ENCODE results near the gene MTHFS.
"Not testable (repeated sequence)": the region's sequence is repeated elsewhere in the genome, so short reads cannot be mapped to it uniquely, and the experiment has no call there.

The MTHFS gene

DNA sequence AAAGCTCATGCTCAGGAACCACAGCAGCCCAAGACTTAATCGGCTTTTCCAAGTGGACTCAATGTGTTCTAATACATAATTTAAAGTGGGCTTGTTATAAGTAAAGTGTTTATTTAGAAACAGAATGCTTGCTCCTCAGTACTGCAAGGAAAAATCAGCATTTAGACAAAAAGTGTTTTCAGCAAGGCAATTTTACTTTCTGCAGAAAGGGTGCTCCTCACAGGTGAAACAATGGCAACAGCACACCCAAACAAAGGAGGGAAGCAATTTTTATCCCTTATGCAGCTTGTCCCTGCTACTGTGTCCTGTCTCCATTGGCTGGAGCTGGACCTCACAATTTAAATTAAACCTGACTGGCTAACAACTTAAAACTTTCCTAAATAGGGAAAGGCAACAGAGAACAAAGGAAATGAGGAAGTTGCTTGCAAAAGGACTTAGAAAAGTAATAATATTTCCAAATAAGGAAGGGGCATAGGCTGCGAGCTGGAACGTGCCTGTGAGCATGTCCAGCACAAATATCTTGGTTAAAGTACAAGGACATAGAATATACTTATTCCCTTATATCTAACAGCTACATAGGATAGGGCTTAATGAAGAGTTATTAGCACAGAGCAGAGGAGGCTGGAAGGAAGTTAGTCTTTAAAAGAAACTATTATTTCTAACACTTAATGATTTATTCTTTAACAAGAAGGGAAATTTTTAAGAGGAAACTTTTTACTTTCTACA, 19.1 kb upstream of the MTHFS start:
- not testable (repeated sequence) for DNase-seq (ENCODE audit: low read depth in 2 of 2)

DNA sequence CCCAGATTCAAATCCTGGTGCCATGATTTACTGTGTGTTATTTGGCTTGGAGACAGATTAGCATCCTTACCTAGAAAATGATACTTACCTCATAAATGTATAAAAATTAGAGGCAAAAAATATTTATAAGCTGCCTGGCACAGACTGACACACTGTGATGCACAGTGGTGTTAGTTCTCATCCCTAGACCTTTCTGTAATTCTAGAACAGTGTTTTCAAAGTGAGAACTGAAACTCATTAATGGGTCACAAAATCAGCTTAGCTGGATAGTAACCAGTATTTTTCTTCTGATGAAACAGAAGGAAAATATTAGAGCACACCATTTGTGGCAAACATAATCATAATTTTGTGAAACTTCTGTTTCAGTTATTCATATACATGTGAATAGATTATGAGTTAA, 17.9 kb upstream of the MTHFS start:
- no peak for DNase-seq (ENCODE audit: low read depth in 2 of 2)

DNA sequence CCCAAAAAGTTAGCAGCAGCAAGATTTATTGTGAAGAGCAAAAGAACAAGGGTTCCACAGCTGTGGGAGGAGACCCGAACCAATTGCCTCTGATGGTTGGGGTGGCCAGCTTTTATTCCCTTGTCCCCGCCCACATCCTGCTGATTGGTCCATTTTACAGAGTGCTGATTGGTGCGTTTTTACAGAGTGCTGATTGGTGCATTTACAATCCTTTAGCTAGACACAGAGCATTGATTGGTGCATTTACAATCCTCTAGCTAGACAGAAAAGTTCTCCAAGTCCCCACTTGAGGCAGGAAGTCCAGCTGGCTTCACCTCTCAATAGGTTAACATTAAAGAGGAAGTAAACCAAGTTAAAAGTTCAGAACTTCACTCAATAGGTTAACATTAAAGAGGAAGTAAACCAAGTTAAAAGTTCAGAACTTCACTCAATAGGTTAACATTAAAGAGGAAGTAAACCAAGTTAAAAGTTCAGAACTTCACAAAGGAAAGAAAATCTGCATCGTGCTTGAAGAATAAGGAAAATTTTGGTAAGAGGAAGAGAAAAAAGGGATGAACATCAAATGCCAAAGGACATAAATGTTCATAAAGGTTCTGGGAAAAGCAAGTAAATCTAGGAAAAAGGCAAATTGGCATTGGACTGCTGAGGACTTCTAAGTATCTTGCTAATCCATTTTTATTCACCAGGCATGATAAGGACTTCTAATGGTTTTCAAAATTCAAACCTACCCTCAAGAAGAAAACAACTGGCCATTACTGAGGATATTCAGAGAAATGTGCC, 12.9 kb upstream of the MTHFS start:
- not testable (repeated sequence) for DNase-seq (ENCODE audit: low read depth in 2 of 2)

- DNase-seq (ENCODE audit: low read depth in 2 of 2) = no peak
Observed at GRCh38 chr15:79904271-79904670, 7.5 kb upstream of the MTHFS start.

GRCh38 chr15:79903626-79904025, 6.8 kb upstream of the MTHFS start:
- DNase-seq (ENCODE audit: low read depth in 2 of 2) = no peak

DNA sequence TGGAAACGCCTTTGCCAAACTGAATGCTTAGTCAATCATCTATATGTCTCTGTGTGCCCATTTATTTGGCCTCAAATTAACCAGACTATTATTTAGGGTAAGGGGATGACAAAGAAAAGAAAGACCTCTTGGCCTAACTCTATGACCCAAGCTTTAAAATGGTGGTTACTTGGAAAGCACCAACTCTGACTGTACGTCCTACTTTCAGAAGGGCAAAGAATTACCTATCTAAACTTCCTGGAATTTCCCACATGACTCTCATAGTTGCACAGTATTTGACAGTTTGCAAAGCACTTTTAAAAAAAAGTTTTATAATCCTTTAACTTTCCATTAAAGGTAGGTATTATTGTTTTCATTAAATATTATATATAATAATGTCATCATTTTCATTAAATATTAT, 6.3 kb upstream of the MTHFS start:
- DNase-seq (ENCODE audit: low read depth in 2 of 2) = no peak

DNA sequence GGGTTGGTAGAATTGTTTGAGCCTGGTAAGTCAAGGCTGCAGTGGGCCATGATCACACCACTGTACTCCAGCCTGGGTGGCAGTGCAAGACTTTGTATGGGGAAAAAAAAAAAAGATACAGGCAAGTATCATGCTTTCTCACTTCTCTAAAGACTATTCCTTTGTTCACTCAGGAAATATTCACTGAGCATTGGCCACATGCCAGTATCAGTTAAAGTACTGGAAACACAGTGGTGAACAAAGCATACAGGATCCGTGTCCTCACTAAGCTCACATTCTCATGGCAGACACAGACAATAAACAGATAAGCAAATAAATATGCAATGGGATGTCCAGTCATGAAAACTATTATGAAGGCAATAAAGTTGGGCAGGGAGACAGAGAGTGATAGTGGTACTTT, 5.1 kb upstream of the MTHFS start:
- no peak for DNase-seq (ENCODE audit: low read depth in 2 of 2)

GRCh38 chr15:79900818-79901378, 4.1 kb upstream of the MTHFS start:
- DNase-seq (ENCODE audit: low read depth in 2 of 2) = not testable (repeated sequence)

DNA sequence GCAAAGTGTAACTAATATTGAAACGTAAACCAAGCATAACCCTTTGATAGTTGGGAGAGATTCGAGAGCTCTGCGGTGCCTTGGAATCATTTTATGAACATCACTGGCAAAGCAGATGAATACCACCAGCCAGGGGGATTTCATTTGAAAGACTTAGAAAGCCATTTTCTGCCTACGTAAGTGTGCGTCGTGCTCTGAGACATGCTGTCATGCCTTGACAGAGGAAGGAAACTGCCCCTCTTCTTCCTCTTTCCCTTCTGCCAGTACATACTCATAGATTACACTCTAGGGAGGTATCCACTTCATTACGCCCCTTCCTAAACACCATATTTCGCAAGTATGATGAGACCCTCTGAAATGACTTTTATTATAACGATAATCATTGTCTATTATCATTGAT, 3.3 kb upstream of the MTHFS start:
- no peak for DNase-seq (ENCODE audit: low read depth in 2 of 2)

- DNase-seq (ENCODE audit: low read depth in 2 of 2) = not testable (repeated sequence)
Observed at GRCh38 chr15:79898786-79899185, 2.0 kb upstream of the MTHFS start.

DNA sequence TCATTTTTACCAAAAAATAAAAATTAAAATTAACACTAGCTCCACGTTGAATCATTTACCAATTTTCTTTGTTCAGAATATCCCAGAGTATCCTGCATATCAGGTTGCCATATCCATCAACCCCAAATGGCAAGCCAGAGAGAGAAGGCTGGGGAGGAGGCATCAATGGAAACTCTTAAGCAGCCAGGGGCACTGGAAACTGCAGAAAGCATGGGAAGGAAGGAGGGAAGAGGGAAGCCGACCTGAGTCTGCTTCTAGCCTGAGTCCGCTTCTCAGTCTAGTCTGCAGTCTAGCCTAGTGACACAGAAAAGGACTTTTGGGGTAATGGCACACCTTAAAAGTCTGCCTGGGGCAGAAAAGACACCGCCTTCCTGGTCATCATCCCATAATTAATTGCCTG, 1.6 kb upstream of the MTHFS start:
- no peak for DNase-seq (ENCODE audit: low read depth in 2 of 2)

GRCh38 chr15:79897701-79898113, 893 bp upstream of the MTHFS start:
- DNase-seq (ENCODE audit: low read depth in 2 of 2) = no peak

GRCh38 chr15:79897380-79897678, 515 bp upstream of the MTHFS start:
- DNase-seq (ENCODE audit: low read depth in 2 of 2) = no peak

DNA sequence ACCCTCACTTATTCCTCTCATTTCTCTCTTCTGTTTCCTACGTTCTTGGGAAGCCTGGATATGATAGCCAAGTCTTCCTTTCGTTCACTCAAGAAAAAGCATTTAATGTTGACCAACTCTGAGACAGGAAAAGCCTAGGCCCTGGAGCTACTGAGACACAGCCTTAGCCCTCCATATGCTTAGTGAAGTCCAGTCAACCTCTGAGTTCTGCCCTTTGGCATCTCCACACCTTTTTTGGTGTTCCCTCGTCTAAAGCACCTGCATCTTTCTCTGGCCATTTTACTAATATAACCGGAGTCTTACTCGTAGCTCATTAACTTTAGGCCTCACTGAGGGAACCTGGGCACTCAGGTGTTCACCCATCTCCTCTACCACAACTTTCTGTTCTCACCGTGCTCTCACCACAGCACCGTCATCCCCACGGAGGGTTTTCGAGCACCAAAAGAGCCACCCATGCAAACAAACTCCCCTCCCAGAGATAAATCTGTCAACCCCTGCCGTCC, 632 bp downstream of the MTHFS start:
- no peak for DNase-seq (ENCODE audit: low read depth in 2 of 2)

- DNase-seq (ENCODE audit: low read depth in 2 of 2) = no peak
Observed at GRCh38 chr15:79887054-79887930, 9.5 kb downstream of the MTHFS start.

DNA sequence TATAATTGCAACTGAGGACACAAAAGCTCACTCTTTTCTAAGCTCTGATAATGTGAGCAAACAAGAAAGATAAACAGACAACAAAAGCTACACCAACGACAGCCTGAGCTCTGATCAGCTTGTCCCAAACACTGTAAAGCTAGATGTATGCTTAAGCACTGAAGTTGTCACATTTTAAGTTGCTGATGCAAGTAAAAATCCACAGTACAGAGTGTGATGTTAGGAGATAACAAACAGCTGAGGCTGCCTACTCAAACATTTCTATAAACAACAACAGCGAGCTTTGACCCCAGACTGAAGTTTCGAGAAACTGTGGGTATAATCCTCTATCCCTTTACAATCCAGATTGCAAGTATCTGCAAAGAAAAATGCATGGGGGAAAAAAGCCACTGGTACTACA, 10.7 kb downstream of the MTHFS start:
- DNase-seq (ENCODE audit: low read depth in 2 of 2) = no peak

GRCh38 chr15:79884204-79884596, 12.6 kb downstream of the MTHFS start:
- DNase-seq (ENCODE audit: low read depth in 2 of 2) = no peak

DNA sequence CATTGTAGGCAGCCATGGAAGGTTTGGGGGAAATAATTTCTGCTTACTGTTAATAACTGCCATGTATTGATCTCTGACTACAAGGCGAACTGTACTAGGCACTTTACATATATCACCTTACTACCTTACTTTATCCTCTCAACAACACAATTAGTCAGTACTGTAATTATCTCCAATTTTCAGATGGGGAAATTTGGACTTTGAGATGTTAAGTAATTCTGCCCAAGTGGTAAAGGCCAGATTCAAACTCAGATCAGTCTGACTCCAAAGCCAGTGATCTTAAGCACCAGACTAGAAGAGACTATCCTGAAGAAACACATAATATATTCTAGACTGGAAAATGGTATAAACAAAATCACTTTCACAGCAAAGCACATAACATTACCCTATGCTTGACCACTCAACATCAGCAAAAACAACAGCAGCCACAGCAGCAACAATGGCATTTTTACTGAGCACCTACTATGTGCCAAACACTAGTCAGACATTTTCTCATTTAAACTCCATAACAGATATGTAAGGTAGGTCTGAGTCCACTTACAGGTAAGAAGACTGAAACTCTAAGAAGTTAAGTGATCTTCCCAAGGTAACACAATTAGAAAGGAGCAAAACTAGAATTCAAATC, 13.1 kb downstream of the MTHFS start:
- no peak for DNase-seq (ENCODE audit: low read depth in 2 of 2)

GRCh38 chr15:79881668-79882067, 15.1 kb downstream of the MTHFS start:
- DNase-seq (ENCODE audit: low read depth in 2 of 2) = no peak

GRCh38 chr15:79881254-79881653, 15.6 kb downstream of the MTHFS start:
- no peak for DNase-seq (ENCODE audit: low read depth in 2 of 2)

- no peak for DNase-seq (ENCODE audit: low read depth in 2 of 2)
Observed at GRCh38 chr15:79878078-79878705, 18.6 kb downstream of the MTHFS start.
